HepG2 (cell line): ENCODE results near the gene SLC25A25. TPM values are rescaled to one million over a fixed set of nuclear protein-coding genes. Genes with fewer than 3 reads are reported as not detected.

Experiments used
- AGO2 ChIP-seq: fragments of 200-400 bp; formaldehyde crosslinking; optimal IDR thresholded peaks from 2 replicates; pipeline ENCODE3; 2017; ENCODE audit warnings: mild to moderate bottlenecking, low read depth, low read length, moderate library complexity
- DNMT1 ChIP-seq: sonication (generic); formaldehyde crosslinking; IDR thresholded peaks from 2 replicates; pipeline ENCODE4 v1.5.1; 2020; ENCODE audit warnings: mild to moderate bottlenecking, missing genetic modification reagents
- FOXA1 ChIP-seq, 2 experiments: fragments of 450-650 bp in 1 of 2; sonication (generic) in 1 of 2; formaldehyde crosslinking in 1 of 2; IDR thresholded peaks; 2 replicates each; pipeline versions ENCODE4 v1.4.0 to v1.6.1; 2016 to 2020; ENCODE audit warnings: missing genetic modification reagents in 1 of 2
- FOXP1 ChIP-seq, 2 experiments: fragments of 450-650 bp in 1 of 2; IDR thresholded peaks; 2 replicates each; pipeline ENCODE4 v1.6.1; 2017 to 2018; ENCODE audit warnings: antibody characterized with exemption in 1 of 2
- HDAC6 ChIP-seq: fragments of 200-600 bp; sonication (generic); IDR thresholded peaks from 2 replicates; pipeline ENCODE4 v1.7.0; 2017; ENCODE audit warnings: mild to moderate bottlenecking, antibody characterized with exemption, low read length, low read depth
- KAT2B ChIP-seq: fragments of 150-350 bp; IDR thresholded peaks from 2 replicates; pipeline ENCODE4 v1.6.1; 2014; ENCODE audit warnings: low read depth, low read length, borderline replicate concordance
- KMT2B ChIP-seq: IDR thresholded peaks from 2 replicates; pipeline ENCODE4 v1.6.1; 2016; ENCODE audit warnings: missing genetic modification reagents, missing compliant biosample characterization
- PCBP2 ChIP-seq: fragments of 200-400 bp; formaldehyde crosslinking; optimal IDR thresholded peaks from 2 replicates; pipeline ENCODE3; 2018; ENCODE audit warnings: low read length, low read depth; ENCODE audit not compliant: poor library complexity, severe bottlenecking
- RXRB ChIP-seq: IDR thresholded peaks from 2 replicates; pipeline ENCODE4 v1.6.1; 2016; ENCODE audit warnings: borderline replicate concordance, missing genetic modification reagents, missing compliant biosample characterization
- SMARCE1 ChIP-seq: fragments of 450-650 bp; IDR thresholded peaks from 2 replicates; pipeline ENCODE4 v1.6.1; 2017; ENCODE audit warnings: borderline replicate concordance
- TMF1 ChIP-seq: sonication (generic); formaldehyde crosslinking; IDR thresholded peaks from 2 replicates; pipeline ENCODE4 v1.8.1; 2022; ENCODE audit warnings: low read depth, missing genetic modification reagents
- TRAFD1 ChIP-seq: sonication (generic); formaldehyde crosslinking; IDR thresholded peaks from 2 replicates; pipeline ENCODE4 v1.5.1; 2020; ENCODE audit warnings: missing genetic modification reagents, mild to moderate bottlenecking, borderline replicate concordance
- U2AF2 ChIP-seq: fragments of 200-400 bp; formaldehyde crosslinking; IDR thresholded peaks from 2 replicates; pipeline ENCODE4 v1.6.1; 2017; ENCODE audit warnings: low read depth, mild to moderate bottlenecking, low read length
- ZBTB25 ChIP-seq: IDR thresholded peaks from 2 replicates; pipeline ENCODE4 v1.6.1; 2018; ENCODE audit warnings: missing genetic modification reagents
- ZFAT ChIP-seq: sonication (generic); formaldehyde crosslinking; conservative IDR thresholded peaks from 2 replicates; pipeline ENCODE4 v1.8.1; 2023; ENCODE audit warnings: missing genetic modification reagents, inconsistent platforms
- ZHX2 ChIP-seq, 2 experiments: sonication (generic) in 1 of 2; formaldehyde crosslinking in 1 of 2; IDR thresholded peaks; 2 replicates each; pipeline versions ENCODE4 v1.6.1 to v1.9.0; 2014 to 2022; ENCODE audit warnings: antibody characterized with exemption in 1 of 2, borderline replicate concordance in 1 of 2, inconsistent platforms in 1 of 2, low read depth in 1 of 2, missing genetic modification reagents in 1 of 2
- ZKSCAN1 ChIP-seq: fragments of 150-350 bp; IDR thresholded peaks from 2 replicates; pipeline ENCODE4 v1.6.1; 2014; ENCODE audit warnings: low read length
- ZNF333 ChIP-seq: sonication (generic); formaldehyde crosslinking; IDR thresholded peaks from 2 replicates; pipeline ENCODE4 v1.4.0; 2020; ENCODE audit warnings: mild to moderate bottlenecking, missing genetic modification reagents, borderline replicate concordance
- ZNF605 ChIP-seq: sonication (generic); formaldehyde crosslinking; IDR thresholded peaks from 2 replicates; pipeline ENCODE4 v1.8.0; 2022; ENCODE audit warnings: mild to moderate bottlenecking, missing genetic modification reagents
- ZNF816 ChIP-seq: sonication (generic); formaldehyde crosslinking; IDR thresholded peaks from 2 replicates; pipeline ENCODE4 v1.8.0; 2022; ENCODE audit warnings: missing genetic modification reagents, mild to moderate bottlenecking, borderline replicate concordance
- ZSCAN29 ChIP-seq: sonication (generic); formaldehyde crosslinking; conservative IDR thresholded peaks from 2 replicates; pipeline ENCODE4 v1.4.0; 2020; ENCODE audit warnings: mild to moderate bottlenecking, missing genetic modification reagents
- polyA plus RNA-seq, 8 experiments: library from polyadenylated mRNA; depleted of rRNA in 3 of 8; stranded (reverse) in 7 of 8; unstranded in 1 of 8; fragments of >200 nt; fragmentation: Illumina TruSeq in 4 of 8; extraction: Trizol in 4 of 8; gene quantifications; 2 replicates each; pipeline versions ENCODE4 v1.2.1 to v1.2.3, GENCODE V29; 2011 to 2016; ENCODE audit warnings: low read depth in 4 of 8, missing spikeins in 1 of 8, mixed read lengths in 1 of 8; ENCODE audit not compliant: insufficient read depth in 1 of 8
- total RNA-seq, 5 experiments: library from RNA; depleted of rRNA; stranded (reverse); fragments of >200 nt; fragmentation: Illumina TruSeq; extraction: Trizol; gene quantifications; 2 replicates each; pipeline ENCODE4 v1.2.3, GENCODE V29; 2016; ENCODE audit warnings: low read depth in 1 of 5

SLC25A25 gene
- total and polyA plus RNA-seq, 2 of the 13 experiments (the other 11 are each of a cell fraction or from before 2014, with no cell fraction given) = 10.5 to 24.8 TPM

GRCh38 chr9:128067645-128068385 is at the start of gene SLC25A25 (continued):
- TF ChIP-seq PCBP2 (no peak), SMARCE1 (no peak), ZNF605 (CRISPR knock-in tag) (peak; percentile 69; the same call in 1 of the 2 replicates), ZKSCAN1 (no peak), KAT2B (no peak), U2AF2 (no peak), AGO2 (no peak), FOXP1 (IDR thresholded peaks at IDR 0.05) (no peak), FOXP1 (CRISPR knock-in tag; IDR thresholded peaks at IDR 0.05) (no peak), HDAC6 (no peak), ZHX2 (IDR thresholded peaks at IDR 0.05; ENCODE audit: low read depth) (no peak), ZHX2 (CRISPR knock-in tag; IDR thresholded peaks at IDR 0.05; ENCODE audit: borderline replicate concordance) (no peak), TMF1 (CRISPR knock-in tag) (no peak), ZSCAN29 (no peak), FOXA1 (IDR thresholded peaks at IDR 0.05) (no peak), FOXA1 (CRISPR knock-in tag; IDR thresholded peaks at IDR 0.05) (no peak), ZFAT (CRISPR knock-in tag) (no peak), KMT2B (no peak), ZNF333 (no peak), ZBTB25 (CRISPR knock-in tag) (no peak), DNMT1 (CRISPR knock-in tag) (no peak), TRAFD1 (CRISPR knock-in tag) (no peak), ZNF816 (no peak), RXRB (CRISPR knock-in tag) (no peak)
